Fibroblast of lung (primary cell): ENCODE measurements around the gene GLYATL3. TPM values are rescaled to one million over a fixed set of nuclear protein-coding genes. Genes with fewer than 3 reads are reported as not detected.

Source experiments
- DNase-seq, 2 donors: peaks; one replicate each; pipeline versions ENCODE4 v3.0.0 to v3.0.0-alpha.2; 2010; ENCODE audit warnings: low read depth in 2 of 2
- H2AFZ ChIP-seq: 2 replicates; pipeline ENCODE4 v1.5.1; 2012; ENCODE audit warnings: low read length, control low read depth, inconsistent platforms
- H3K27ac ChIP-seq: 2 replicates; pipeline ENCODE4 v1.5.1; 2011; ENCODE audit warnings: low read length, control low read depth; ENCODE audit not compliant: insufficient read depth
- H3K27me3 ChIP-seq: 2 replicates; pipeline ENCODE4 v1.5.1; 2011; ENCODE audit warnings: mild to moderate bottlenecking, low read length; ENCODE audit not compliant: control insufficient read depth, insufficient read depth
- H3K36me3 ChIP-seq: 2 replicates; pipeline ENCODE4 v1.5.1; 2011; ENCODE audit warnings: low read length; ENCODE audit not compliant: control insufficient read depth, insufficient read depth
- H3K4me1 ChIP-seq: 2 replicates; pipeline ENCODE4 v1.5.1; 2011; ENCODE audit warnings: low read length; ENCODE audit not compliant: control insufficient read depth, insufficient read depth; ENCODE audit errors: extremely low read depth
- H3K4me2 ChIP-seq: 2 replicates; pipeline ENCODE4 v1.5.1; 2011; ENCODE audit warnings: low read length, control low read depth; ENCODE audit not compliant: insufficient read depth; ENCODE audit errors: extremely low read depth
- H3K4me3 ChIP-seq, 4 experiments: fragments of 200-600 bp in 1 of 4; sonication (generic) in 1 of 4; replicated peaks in 1 of 4; 2 replicates each; pipeline ENCODE4 v1.5.1; 2011 to 2016; ENCODE audit warnings: low read length in 4 of 4, low read depth in 3 of 4, mild to moderate bottlenecking in 3 of 4, control low read depth in 2 of 4, inconsistent platforms in 1 of 4, mixed read lengths in 1 of 4; ENCODE audit not compliant: insufficient read depth in 1 of 4; ENCODE audit errors: control extremely low read depth in 1 of 4
- H3K79me2 ChIP-seq: 2 replicates; pipeline ENCODE4 v1.5.1; 2012; ENCODE audit warnings: mild to moderate bottlenecking, low read length, inconsistent platforms; ENCODE audit not compliant: control insufficient read depth, insufficient read depth
- H3K9ac ChIP-seq: 2 replicates; pipeline ENCODE4 v1.5.1; 2011; ENCODE audit warnings: mild to moderate bottlenecking, low read length, control low read depth; ENCODE audit not compliant: insufficient read depth
- H3K9me3 ChIP-seq: 2 replicates; pipeline ENCODE4 v1.5.1; 2012; ENCODE audit warnings: low read depth, low read length; ENCODE audit not compliant: control insufficient read depth, insufficient read depth
- H4K20me1 ChIP-seq: 2 replicates; pipeline ENCODE4 v1.5.1; 2011; ENCODE audit warnings: low read length; ENCODE audit not compliant: control insufficient read depth, insufficient read depth; ENCODE audit errors: extremely low read depth
- EZH2 ChIP-seq: IDR thresholded peaks from 2 replicates; pipeline ENCODE4 v1.5.1; 2012; ENCODE audit warnings: low read length, control low read depth, mild to moderate bottlenecking; ENCODE audit errors: missing control alignments
- polyA plus RNA-seq, 2 donors: library from polyadenylated mRNA; depleted of rRNA in 1 of 2; stranded (reverse) in 1 of 2; unstranded in 1 of 2; fragments of >200 nt; gene quantifications; 2 replicates each; pipeline ENCODE4 v1.2.1, GENCODE V29; 2011 to 2012; ENCODE audit warnings: missing spikeins in 1 of 2
- total RNA-seq: library from RNA; depleted of rRNA; stranded (reverse); fragments of >200 nt; gene quantifications from 2 replicates; pipeline ENCODE4 v1.2.1, GENCODE V29; 2014
- TF ChIP-seq, protein P1 (sequence below), 2 donors: IDR thresholded peaks in 1 of 2; conservative IDR thresholded peaks in 1 of 2; 1 replicate in 1 of 2; 2 replicates in 1 of 2; pipeline ENCODE4 v1.5.1; 2011 to 2012; ENCODE audit warnings: low read length in 2 of 2, control low read depth in 1 of 2, inconsistent platforms in 1 of 2, low read depth in 1 of 2, mild to moderate bottlenecking in 1 of 2

The GLYATL3 gene
- total and polyA plus RNA-seq, 2 donors (not counting 1 experiment from before 2014, with no cell fraction given): not detected

GRCh38 chr6:49513153-49513989 lies 13.6 kb downstream of the GLYATL3 start:
- Histone ChIP-seq H3K27ac (no peak overlapping the region), H3K36me3 (no peaks in the 10 kb centered on the region), H3K79me2 (no peaks in the 10 kb centered on the region), H3K4me3 (no peak overlapping the region), H3K4me1 (no peaks in the 10 kb centered on the region), H3K27me3 (no peaks in the 10 kb centered on the region), H3K4me2 (no peak overlapping the region), H2AFZ (no peak overlapping the region), H3K9ac (no peak overlapping the region), H3K9me3 (no peaks in the 10 kb centered on the region), H4K20me1 (no peaks in the 10 kb centered on the region)
- no peak for TF ChIP-seq EZH2
- TF ChIP-seq, protein P1, sequence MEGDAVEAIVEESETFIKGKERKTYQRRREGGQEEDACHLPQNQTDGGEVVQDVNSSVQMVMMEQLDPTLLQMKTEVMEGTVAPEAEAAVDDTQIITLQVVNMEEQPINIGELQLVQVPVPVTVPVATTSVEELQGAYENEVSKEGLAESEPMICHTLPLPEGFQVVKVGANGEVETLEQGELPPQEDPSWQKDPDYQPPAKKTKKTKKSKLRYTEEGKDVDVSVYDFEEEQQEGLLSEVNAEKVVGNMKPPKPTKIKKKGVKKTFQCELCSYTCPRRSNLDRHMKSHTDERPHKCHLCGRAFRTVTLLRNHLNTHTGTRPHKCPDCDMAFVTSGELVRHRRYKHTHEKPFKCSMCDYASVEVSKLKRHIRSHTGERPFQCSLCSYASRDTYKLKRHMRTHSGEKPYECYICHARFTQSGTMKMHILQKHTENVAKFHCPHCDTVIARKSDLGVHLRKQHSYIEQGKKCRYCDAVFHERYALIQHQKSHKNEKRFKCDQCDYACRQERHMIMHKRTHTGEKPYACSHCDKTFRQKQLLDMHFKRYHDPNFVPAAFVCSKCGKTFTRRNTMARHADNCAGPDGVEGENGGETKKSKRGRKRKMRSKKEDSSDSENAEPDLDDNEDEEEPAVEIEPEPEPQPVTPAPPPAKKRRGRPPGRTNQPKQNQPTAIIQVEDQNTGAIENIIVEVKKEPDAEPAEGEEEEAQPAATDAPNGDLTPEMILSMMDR (conservative IDR thresholded peaks at IDR 0.05 in 1 of 2, IDR thresholded peaks at IDR 0.05 in 1 of 2; ENCODE audit: low read depth in 1 of 2, low read length in 2 of 2): no peak
- no peak for DNase-seq

DNA sequence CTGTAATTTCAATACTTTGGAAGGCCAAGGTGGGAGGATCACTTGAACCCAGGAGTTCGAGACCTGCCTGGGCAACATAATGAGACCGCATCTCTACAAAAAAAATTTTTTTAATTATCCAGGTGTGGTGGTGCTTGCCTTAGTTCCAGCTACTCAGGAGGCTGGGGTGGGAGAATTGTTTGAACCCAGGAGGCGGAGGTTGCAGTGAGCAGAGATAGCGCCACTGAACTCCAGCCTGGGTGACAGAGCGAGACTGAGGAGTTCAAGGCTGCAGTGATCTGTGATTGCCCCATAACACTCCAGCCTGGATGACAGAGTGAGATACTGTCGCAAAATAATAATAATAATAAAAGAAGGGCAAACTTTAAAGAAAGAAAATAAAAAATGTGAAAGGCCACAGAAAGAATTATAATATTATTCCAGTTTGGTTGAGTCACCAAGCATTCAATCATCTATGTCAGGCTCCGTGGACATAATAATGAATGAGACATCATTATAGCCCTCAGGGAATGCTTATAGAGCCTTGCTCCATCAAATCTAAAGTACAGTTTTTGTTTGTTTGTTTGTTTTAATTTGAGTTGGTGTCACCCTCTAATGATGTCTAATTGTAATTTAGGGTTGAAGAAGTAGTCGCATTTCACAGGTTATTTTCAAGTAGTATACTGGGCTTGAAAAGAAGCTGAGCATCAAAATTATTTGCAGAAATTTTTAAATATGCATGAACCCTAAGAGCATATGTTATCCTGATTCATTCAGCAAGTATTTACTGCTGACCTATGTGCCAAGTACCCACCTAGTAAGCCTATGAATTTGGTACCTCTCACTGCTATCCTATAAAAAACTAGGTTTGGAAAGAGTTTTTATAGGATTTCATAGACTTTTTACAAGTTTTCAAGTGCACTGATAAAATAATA lies 15.1 kb downstream of the GLYATL3 start:
- Histone ChIP-seq H3K36me3 (no peaks in the 10 kb centered on the region), H3K9me3 (no peaks in the 10 kb centered on the region), H3K4me1 (no peaks in the 10 kb centered on the region), H3K9ac (no peak overlapping the region), H4K20me1 (no peaks in the 10 kb centered on the region), H3K4me2 (no peak overlapping the region), H3K79me2 (no peaks in the 10 kb centered on the region), H3K27ac (no peak overlapping the region), H3K27me3 (no peaks in the 10 kb centered on the region), H3K4me3 (no peak overlapping the region), H2AFZ (no peak overlapping the region)
- DNase-seq: no peak
- no peak for TF ChIP-seq EZH2
- TF ChIP-seq, protein P1 (conservative IDR thresholded peaks at IDR 0.05 in 1 of 2, IDR thresholded peaks at IDR 0.05 in 1 of 2; ENCODE audit: low read depth in 1 of 2, low read length in 2 of 2): no peak

- H4K20me1 ChIP-seq: no peaks in the 10 kb centered on the region
- no peaks in the 10 kb centered on the region for H3K79me2 ChIP-seq
- H3K36me3 ChIP-seq: no peaks in the 10 kb centered on the region
- H3K9ac ChIP-seq: no peak overlapping the region
- no peak overlapping the region for H3K4me2 ChIP-seq
- no peak overlapping the region for H3K4me3 ChIP-seq
- no peaks in the 10 kb centered on the region for H3K9me3 ChIP-seq
- no peak for DNase-seq
- TF ChIP-seq, protein P1 (conservative IDR thresholded peaks at IDR 0.05 in 1 of 2, IDR thresholded peaks at IDR 0.05 in 1 of 2; ENCODE audit: low read depth in 1 of 2, low read length in 2 of 2): no peak
- TF ChIP-seq EZH2: no peak
- no peaks in the 10 kb centered on the region for H3K4me1 ChIP-seq
- H3K27me3 ChIP-seq: no peaks in the 10 kb centered on the region
- H2AFZ ChIP-seq: no peak overlapping the region
- no peak overlapping the region for H3K27ac ChIP-seq
Measured at GRCh38 chr6:49515485-49516146, 15.9 kb downstream of the GLYATL3 start.
